ENCODE results near the gene SLC15A4. TPM values are rescaled to one million over a fixed set of nuclear protein-coding genes. Genes with fewer than 3 reads are reported as not detected.

Gene SLC15A4
- polyA plus RNA-seq, 2 of the 4 experiments (the other 2 are of a cell fraction), result 21.6 to 40.0 TPM

- H3K4me1 ChIP-seq, result no peaks in the 10 kb centered on the region
- ChIA-PET CTCF (no interaction called here), POLR2A (no interaction called here)
- ATAC-seq (no peak), FAIRE-seq (no peak), DNase-seq (ENCODE audit: low read depth in 1 of 2, low spot score in 1 of 2) (no peak)
- no peaks in the 10 kb centered on the region for H3K9me3 ChIP-seq
- no peak overlapping the region for H3K4me3 ChIP-seq
- 80% methylated on average over 7 of the region's 7 CpGs for WGBS (ENCODE audit: missing lambda C conversion rate)
- TF ChIP-seq NFE2L2 (conservative IDR thresholded peaks at IDR 0.05; ENCODE audit: low read length), result peak; percentile 44
- TF ChIP-seq CHD4 (IDR thresholded peaks at IDR 0.05; ENCODE audit: borderline replicate concordance), result no peak
- no peak for TF ChIP-seq ZC3H11A (IDR thresholded peaks at IDR 0.05)
- TF ChIP-seq USF2 (IDR thresholded peaks at IDR 0.05), result no peak
- H3K4me2 ChIP-seq, result no peak overlapping the region
- H3K27ac ChIP-seq, result no peak overlapping the region
Observed at GRCh38 chr12:128830505-128830893, 6.7 kb upstream of the SLC15A4 start.

GRCh38 chr12:128829861-128830504 is 6.2 kb upstream of the SLC15A4 start:
- 27% methylated on average over 8 of the region's 8 CpGs for WGBS (ENCODE audit: missing lambda C conversion rate)
- DNase-seq (ENCODE audit: low read depth in 1 of 2, low spot score in 1 of 2) (no peak), FAIRE-seq (no peak), ATAC-seq (peak in 1 of 2 experiments; percentile 60; a peak in 3 of 6 replicates)
- ChIA-PET POLR2A (no interaction called here), CTCF (no interaction called here)
- TF ChIP-seq POLR2AphosphoS2 (conservative IDR thresholded peaks at IDR 0.05; ENCODE audit: low read length) (no peak), CTCF (IDR thresholded peaks at IDR 0.05) (no peak), ZC3H11A (IDR thresholded peaks at IDR 0.05) (no peak), HEYL (CRISPR knock-in tag; IDR thresholded peaks at IDR 0.05) (no peak), POLR2A (IDR thresholded peaks at IDR 0.05; ENCODE audit: low read length) (no peak), E2F6 (IDR thresholded peaks at IDR 0.05; ENCODE audit: borderline replicate concordance, low read depth) (no peak), NFE2L2 (conservative IDR thresholded peaks at IDR 0.05; ENCODE audit: low read length) (no peak), TFCP2L1 (CRISPR knock-in tag; IDR thresholded peaks at IDR 0.05) (no peak), CBX8 (IDR thresholded peaks at IDR 0.05) (no peak), GATA3 (IDR thresholded peaks at IDR 0.05; ENCODE audit: borderline replicate concordance) (no peak)
- H3K9me3 ChIP-seq, result no peaks in the 10 kb centered on the region
- H3K4me2 ChIP-seq, result no peak overlapping the region
- H3K27ac ChIP-seq, result no peak overlapping the region
- H3K4me3 ChIP-seq, result no peak overlapping the region
- no peaks in the 10 kb centered on the region for H3K4me1 ChIP-seq

GRCh38 chr12:128827724-128828123 is 4.0 kb upstream of the SLC15A4 start:
- Histone ChIP-seq H3K4me3 (no peak overlapping the region), H3K27ac (no peak overlapping the region), H3K4me1 (peaks cover 5% of the 10 kb centered on the region; the same call in 1 of the 3 replicates), H3K4me2 (no peak overlapping the region), H3K9me3 (no peaks in the 10 kb centered on the region)
- TF ChIP-seq MAZ (IDR thresholded peaks at IDR 0.05; ENCODE audit: borderline replicate concordance, low read depth, low read length) (no peak), RAD21 (conservative IDR thresholded peaks at IDR 0.05 in 1 of 2, IDR thresholded peaks at IDR 0.05 in 1 of 2) (no peak), CTCF (IDR thresholded peaks at IDR 0.05) (no peak), SREBF2 (IDR thresholded peaks at IDR 0.05) (no peak), USF2 (IDR thresholded peaks at IDR 0.05) (no peak), ATOH8 (CRISPR knock-in tag; IDR thresholded peaks at IDR 0.05; ENCODE audit: low read depth) (no peak), CHD2 (IDR thresholded peaks at IDR 0.05; ENCODE audit: low read length, partially characterized antibody) (no peak), FOSL2 (IDR thresholded peaks at IDR 0.05) (no peak), FOSL2 (CRISPR knock-in tag; IDR thresholded peaks at IDR 0.05) (no peak), CEBPB (IDR thresholded peaks at IDR 0.05) (no peak), RCOR1 (IDR thresholded peaks at IDR 0.05; ENCODE audit: low read depth, low read length) (no peak), EHMT2 (IDR thresholded peaks at IDR 0.05; ENCODE audit: low read depth) (no peak), RFX5 (IDR thresholded peaks at IDR 0.05) (no peak), KDM5A (IDR thresholded peaks at IDR 0.05) (no peak), ESRRA (IDR thresholded peaks at IDR 0.05; ENCODE audit: borderline replicate concordance, low read length) (no peak), NFE2L2 (conservative IDR thresholded peaks at IDR 0.05; ENCODE audit: low read length) (no peak), HES2 (IDR thresholded peaks at IDR 0.05) (no peak), MYC (IDR thresholded peaks at IDR 0.05; ENCODE audit: borderline replicate concordance, low read length) (no peak), EP300 (IDR thresholded peaks at IDR 0.05) (no peak)
- ChIA-PET POLR2A (no interaction called here), CTCF (no interaction called here)
- DNase-seq (ENCODE audit: low read depth in 1 of 2, low spot score in 1 of 2) (no peak), ATAC-seq (no peak), FAIRE-seq (no peak)
- 95% methylated on average over 2 of the region's 2 CpGs for WGBS (ENCODE audit: missing lambda C conversion rate)
